GM11168 (cell line): Measurements from ENCODE around the gene ZNF616.
"Not testable (repeated sequence)": the region's sequence is repeated elsewhere in the genome, so short reads cannot be mapped to it uniquely, and the experiment has no call there.

Experiments used
- in situ Hi-C: fragments of 300-500 bp; cut with MboI; formaldehyde crosslinking; loops from one replicate; pipeline ENCODE4 v1.12.0; 2022; ENCODE audit warnings: low sequenced_read_pairs; ENCODE audit not compliant: unreplicated experiment

Gene ZNF616

GRCh38 chr19:52112624-52113023, 27.1 kb downstream of the ZNF616 start:
- in situ Hi-C loops = no loop called here

DNA sequence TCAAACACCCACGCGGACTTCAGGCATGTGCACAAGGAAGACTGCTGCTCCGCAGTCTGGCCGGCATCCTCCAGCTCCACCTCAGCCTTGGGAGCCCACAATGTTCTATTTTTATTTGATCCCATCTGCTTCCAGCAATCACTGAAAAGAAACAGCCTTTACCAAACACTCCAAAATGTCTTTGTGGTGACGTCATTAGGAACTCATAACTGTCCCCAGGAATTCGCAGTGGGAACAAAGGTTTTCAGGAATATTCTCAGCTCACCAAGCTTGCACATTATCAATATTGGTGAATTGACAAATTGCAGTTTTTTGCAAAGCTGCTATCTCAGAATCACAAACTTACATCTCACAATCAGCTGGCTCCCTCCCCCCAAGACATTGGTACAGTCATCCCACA, 29.0 kb downstream of the ZNF616 start:
- in situ Hi-C loops = no loop called here

DNA sequence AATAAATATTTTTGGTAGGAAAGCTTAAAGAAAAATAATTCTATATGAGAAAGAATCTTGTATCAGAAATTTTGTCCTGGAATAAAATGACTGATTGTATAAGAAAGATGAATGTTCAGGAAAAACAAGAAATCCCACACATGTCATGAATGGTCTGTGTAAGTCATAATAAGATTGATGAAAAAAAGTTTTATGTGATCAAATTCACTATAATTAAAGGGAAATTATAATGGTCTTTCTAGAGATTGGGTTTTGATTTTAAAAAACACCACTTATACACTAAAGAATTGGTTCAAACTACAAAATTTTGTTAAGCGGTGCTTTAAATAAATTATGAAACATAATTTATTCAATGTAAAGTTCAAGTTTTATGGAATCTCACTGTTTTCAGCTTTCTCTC, 37.0 kb downstream of the ZNF616 start:
- in situ Hi-C loops = no loop called here

DNA sequence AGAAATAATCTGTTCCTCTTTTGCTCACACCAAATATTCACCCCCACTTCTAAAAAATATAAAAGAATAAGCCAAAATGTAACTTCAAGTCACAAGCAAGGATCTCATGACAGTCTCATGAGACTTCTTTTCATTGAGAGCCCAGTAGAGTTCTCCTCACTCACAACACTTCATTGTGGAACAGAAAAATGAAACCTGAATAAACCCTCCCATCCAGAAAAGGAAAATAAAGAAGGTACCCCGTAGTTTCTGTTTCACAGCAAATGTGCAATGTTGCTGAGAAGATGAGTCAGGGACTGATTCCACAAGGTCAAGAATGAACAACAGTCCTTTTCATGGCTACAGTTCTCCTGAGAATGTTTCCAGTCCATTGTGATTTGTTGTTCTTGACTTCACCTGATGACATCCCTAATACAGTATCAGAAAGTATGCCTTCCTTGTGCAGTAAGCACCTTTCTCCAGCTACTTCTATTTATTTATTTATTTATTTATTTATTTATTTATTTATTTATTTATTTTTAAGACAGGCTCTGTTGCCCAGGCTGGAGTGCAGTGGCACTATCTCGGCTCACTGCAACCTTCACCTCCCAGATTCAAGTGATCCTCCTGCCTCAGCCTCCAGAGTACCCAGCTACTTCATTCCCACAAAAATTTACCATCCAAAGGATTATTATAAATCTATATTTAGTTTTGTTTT, 37.7 kb downstream of the ZNF616 start:
- in situ Hi-C loops = no loop called here

DNA sequence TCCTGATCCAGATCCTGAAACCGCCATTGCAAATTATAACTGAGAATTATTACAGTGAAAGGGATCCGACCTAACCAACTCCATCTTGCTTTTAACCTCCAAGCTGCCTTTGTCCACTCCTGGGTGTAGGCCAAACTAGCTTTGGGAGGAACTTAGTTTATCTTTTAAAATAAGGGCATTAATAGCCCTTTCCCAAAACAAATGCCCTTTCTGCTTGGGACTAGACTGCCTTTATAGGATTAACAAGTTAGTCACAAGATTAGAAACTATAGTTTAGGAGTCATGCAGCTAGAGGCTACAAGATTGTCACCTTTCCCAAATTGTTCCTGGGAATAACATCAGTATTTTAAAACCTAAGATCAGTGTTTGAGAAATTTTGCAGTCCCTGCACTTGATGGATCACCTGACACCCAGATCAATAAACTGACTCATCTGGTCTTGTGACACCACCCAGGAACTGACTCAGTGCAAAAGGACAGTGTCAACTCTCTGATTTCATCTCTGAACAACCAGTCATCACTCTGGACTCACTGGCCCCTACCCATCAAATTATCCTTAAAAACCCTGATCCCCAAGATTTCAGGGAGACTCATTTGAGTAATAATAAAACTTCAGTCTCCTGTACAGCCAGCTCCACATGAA, 40.1 kb downstream of the ZNF616 start:
- in situ Hi-C loops = no loop called here

GRCh38 chr19:52096416-52096815, 43.3 kb downstream of the ZNF616 start:
- in situ Hi-C loops = not testable (repeated sequence)

DNA sequence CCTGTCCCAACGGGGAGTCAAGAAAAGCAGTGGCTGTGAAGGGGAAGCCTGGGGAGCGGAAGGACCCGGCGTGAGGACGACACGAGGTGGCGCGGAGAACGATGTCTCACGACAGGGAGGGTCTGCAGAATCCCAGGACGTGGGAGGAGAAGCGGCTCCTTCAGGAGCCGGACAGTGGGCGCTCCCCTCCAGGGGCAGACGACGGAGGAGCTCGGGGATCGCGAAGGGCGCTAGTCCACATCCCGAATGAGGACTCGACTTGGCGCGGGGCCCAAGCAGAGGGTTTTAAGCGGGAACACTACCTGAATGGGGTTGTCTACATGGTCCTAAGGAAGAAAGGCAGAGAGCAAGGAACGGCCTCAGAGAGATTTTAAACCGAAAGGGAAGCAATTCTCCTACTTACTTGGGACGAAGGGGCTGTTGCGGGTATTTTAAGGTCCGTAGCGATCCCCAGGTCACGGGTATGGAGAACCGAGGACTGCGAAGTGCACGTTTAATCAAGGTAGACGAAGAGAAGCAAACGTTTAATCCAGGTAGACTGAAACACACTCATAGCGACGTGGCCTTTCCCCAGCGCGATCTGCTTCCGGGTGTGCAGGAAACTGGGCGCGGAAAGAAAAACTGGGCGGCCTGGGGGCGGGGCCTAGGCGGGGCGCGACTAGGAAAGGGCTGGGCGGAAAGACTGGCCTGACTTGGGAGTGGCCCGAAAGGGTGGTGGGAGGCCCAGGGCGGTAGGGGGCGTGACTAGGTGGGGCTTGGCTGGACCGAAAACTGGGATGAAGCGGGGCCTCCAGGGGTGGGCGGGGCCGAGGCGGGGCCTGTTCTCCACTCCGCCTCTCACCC, 44.3 kb downstream of the ZNF616 start, which contains the start of gene ZNF841:
Gene ZNF841 (minus strand): TSS at position 594 of the 843 bp plus-strand sequence. CDS start 10,964 bp downstream, outside the sequence.
- in situ Hi-C loops = no loop called here

- in situ Hi-C loops = no loop called here
These were observed 45.1 kb downstream of the ZNF616 start for GRCh38 chr19:52094526-52095130.

- in situ Hi-C loops = no loop called here
These were observed 53.3 kb downstream of the ZNF616 start for GRCh38 chr19:52086481-52086880.

- in situ Hi-C loops = no loop called here
These were observed 69.2 kb downstream of the ZNF616 start for GRCh38 chr19:52070496-52070895.

- in situ Hi-C loops = no loop called here
These were observed 70.1 kb downstream of the ZNF616 start for GRCh38 chr19:52069653-52070052.

DNA sequence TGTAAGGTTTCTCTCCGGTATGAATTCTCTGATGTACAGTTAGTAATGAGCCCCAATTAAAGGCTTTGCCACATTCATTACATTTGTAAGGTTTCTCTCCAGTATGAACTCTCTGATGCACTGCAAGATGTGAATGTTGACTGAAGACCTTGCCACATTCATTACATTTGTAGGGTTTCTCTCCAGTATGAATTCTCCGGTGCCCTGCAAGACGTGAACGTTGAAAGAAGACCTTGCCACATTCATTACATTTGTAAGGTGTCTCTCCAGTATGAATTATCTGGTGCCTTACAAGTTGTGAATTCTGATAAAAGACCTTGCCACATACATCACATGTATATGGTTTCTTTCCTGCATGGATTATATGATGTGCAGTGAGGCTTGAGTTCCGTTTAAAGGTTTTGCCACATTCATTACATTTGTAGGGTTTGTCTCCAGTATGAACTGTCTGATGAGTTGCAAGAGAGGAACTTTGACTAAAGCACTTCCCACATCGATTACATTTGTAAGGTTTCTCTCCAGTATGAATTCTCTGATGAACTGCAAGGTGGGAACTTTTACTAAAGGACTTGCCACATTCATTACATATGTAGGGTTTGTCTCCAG, 73.4 kb downstream of the ZNF616 start:
- in situ Hi-C loops = no loop called here

DNA sequence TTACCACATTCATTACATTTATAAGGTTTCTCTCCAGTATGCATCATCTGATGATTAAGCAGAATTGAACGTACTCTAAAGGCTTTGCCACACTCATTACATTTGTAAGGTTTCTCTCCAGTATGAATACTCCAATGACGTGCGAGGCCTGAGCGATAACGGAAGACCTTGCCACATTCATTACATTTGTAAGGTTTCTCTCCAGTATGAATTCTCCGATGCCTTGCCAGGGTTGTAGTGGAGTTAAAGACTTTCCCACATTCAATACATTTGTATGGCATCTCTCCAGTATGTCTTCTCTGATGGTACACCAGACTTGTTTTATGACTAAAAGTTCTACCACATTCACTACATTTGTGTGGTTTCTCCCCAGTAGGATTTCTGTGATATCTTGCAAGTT, 74.3 kb downstream of the ZNF616 start:
- in situ Hi-C loops = no loop called here
